T-helper 2 cell treated with Interferon-gamma antibody and Interleukin-4, amounts not matched to agents 5 μg/mL and 100 μg/mL, for 36 hours (primary cell): ENCODE data around the gene TMEM132C.

Experiments
- DNase-seq: peaks from one replicate; pipeline ENCODE4 v3.0.0; 2021; ENCODE audit warnings: low spot score
- H3K27ac Mint-ChIP-seq: one replicate; pipeline ENCODE4 v1.8.0; 2021; ENCODE audit warnings: mild to moderate bottlenecking, mixed read lengths
- H3K27me3 Mint-ChIP-seq: one replicate; pipeline ENCODE4 v1.8.0; 2021; ENCODE audit warnings: low read depth, mixed read lengths
- H3K36me3 Mint-ChIP-seq: one replicate; pipeline ENCODE4 v1.8.0; 2021; ENCODE audit warnings: low read depth, mixed read lengths
- H3K4me1 Mint-ChIP-seq: one replicate; pipeline ENCODE4 v1.8.0; 2021; ENCODE audit warnings: low read depth, mixed read lengths
- H3K4me3 Mint-ChIP-seq: one replicate; pipeline ENCODE4 v1.8.0; 2022; ENCODE audit warnings: mild to moderate bottlenecking, moderate library complexity, mixed read lengths
- H3K9me3 Mint-ChIP-seq: one replicate; pipeline ENCODE4 v1.8.0; 2021; ENCODE audit warnings: mixed read lengths

TMEM132C gene

DNA sequence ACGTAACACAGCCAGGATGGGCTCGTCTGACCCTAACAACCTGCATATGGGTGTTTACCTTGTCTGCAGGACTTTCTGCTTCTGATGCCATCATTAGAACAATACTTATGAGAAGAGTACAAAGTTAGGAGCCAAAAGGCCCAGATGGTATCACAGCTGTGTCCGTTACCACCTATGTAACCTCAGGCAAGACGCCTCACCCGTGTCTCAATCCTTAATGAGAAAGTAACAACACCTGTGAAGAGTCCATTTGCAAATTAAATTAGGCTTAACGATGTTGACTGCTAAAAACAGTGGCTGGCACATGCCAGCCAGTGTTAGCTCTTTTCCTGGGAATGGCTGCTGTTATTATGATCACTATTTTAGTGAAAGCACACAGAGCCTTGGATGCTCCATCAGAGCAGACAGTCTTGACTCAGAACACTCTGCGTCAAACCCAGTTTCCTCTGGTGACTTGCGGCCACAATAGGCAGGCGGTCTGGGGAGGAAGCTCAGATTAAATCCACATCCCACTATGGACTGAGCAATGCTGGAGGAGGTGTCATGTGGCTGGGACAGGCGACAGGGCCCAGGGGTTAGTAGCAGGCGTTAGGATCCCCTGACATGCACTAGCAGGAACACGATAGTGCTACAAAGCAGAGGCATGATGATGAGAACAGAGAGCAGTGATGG, 431.5 kb downstream of the TMEM132C start:
- H3K4me3 Mint-ChIP-seq: no peak overlapping the region

DNA sequence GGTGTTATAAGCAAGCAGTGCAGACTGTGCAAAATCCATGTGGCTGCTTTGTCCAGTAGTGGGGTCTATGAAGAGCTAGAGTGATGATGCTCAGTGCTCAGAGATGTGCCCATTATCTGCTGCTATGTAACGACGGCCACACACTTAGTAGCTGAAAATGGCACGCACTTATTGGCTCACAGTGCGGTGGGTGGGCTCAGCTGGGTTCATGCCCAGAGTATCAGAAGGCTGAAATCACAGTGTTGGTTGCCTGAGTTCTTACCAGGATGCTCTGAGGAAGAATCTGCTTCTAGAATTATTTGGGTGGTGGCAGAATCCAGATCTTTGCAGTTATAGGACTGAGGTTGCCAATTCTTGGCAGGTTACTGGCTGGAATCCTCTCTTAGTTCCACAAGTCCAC, 432.1 kb downstream of the TMEM132C start:
- DNase-seq: no peak
- Mint-ChIP-seq H3K27me3 (no peaks in the 10 kb centered on the region), H3K9me3 (peaks cover 8% of the 10 kb centered on the region), H3K36me3 (no peaks in the 10 kb centered on the region), H3K4me1 (no peaks in the 10 kb centered on the region), H3K27ac (no peak overlapping the region), H3K4me3 (no peak overlapping the region)

More for the DNA sequence above, 431.5 kb downstream of the TMEM132C start:
- Mint-ChIP-seq H3K9me3 (peaks cover 8% of the 10 kb centered on the region), H3K36me3 (no peaks in the 10 kb centered on the region), H3K4me1 (no peaks in the 10 kb centered on the region), H3K27me3 (no peaks in the 10 kb centered on the region), H3K27ac (no peak overlapping the region)
- no peak for DNase-seq

DNA sequence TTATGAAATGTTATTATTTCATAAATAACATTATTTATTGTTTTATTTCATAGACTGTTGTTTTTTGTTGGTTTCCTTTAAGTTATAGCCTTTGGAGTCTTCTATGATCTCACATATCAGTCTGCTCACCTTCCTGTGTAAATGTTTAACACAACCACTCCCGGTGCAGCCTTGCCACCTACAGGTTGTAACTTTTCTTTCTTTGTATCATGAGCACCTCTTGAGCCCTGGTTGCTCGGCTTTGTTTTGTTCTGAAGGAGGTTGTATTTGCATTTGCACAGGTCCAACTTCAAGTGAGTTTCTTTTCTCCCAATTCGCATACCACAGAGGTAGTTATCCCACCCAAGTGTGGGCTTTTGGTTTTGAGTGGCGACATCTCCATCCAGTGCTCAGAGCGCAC, 435.4 kb downstream of the TMEM132C start:
- Mint-ChIP-seq H3K4me3 (no peak overlapping the region), H3K9me3 (peaks cover 13% of the 10 kb centered on the region)

GRCh38 chr12:128705140-128705539, 438.2 kb downstream of the TMEM132C start:
- no peak for DNase-seq
- no peaks in the 10 kb centered on the region for H3K27me3 Mint-ChIP-seq
- no peak overlapping the region for H3K4me3 Mint-ChIP-seq
- H3K27ac Mint-ChIP-seq: no peak overlapping the region
- no peaks in the 10 kb centered on the region for H3K4me1 Mint-ChIP-seq
- no peaks in the 10 kb centered on the region for H3K36me3 Mint-ChIP-seq
- peaks cover 9% of the 10 kb centered on the region for H3K9me3 Mint-ChIP-seq

More for the DNA sequence above, 435.4 kb downstream of the TMEM132C start:
- H3K27ac Mint-ChIP-seq: no peak overlapping the region
- H3K4me1 Mint-ChIP-seq: no peaks in the 10 kb centered on the region
- H3K27me3 Mint-ChIP-seq: no peaks in the 10 kb centered on the region
- no peaks in the 10 kb centered on the region for H3K36me3 Mint-ChIP-seq
- DNase-seq: no peak

GRCh38 chr12:128707488-128707887, 440.5 kb downstream of the TMEM132C start:
- DNase-seq: no peak
- no peak overlapping the region for H3K4me3 Mint-ChIP-seq
- no peaks in the 10 kb centered on the region for H3K36me3 Mint-ChIP-seq
- H3K27ac Mint-ChIP-seq: no peak overlapping the region
- H3K9me3 Mint-ChIP-seq: peaks cover 9% of the 10 kb centered on the region
- no peaks in the 10 kb centered on the region for H3K4me1 Mint-ChIP-seq
- no peaks in the 10 kb centered on the region for H3K27me3 Mint-ChIP-seq

- Mint-ChIP-seq H3K9me3 (peaks cover 14% of the 10 kb centered on the region), H3K36me3 (no peaks in the 10 kb centered on the region)
Measured at GRCh38 chr12:128708789-128709188, 441.8 kb downstream of the TMEM132C start.

DNA sequence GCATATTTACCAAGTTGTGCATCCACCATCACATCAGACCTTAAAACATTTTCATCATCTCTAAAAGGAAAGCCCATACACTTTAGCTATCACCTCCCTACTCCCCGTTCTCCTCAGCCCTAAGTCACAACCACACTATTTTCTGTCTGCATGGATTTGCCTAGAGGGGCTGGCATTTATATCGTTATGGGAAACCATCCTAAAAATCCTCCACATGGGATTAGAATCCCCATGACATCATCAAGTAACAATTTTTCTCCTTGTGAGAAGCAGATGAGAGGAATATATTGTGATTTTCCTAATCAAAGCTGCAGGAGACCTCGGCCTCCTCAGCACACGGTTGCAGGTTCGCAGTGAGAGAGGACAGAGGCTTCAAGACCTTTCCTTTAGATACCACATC, 442.7 kb downstream of the TMEM132C start:
- H3K27ac Mint-ChIP-seq: no peak overlapping the region
- H3K4me3 Mint-ChIP-seq: no peak overlapping the region
- H3K9me3 Mint-ChIP-seq: peaks cover 14% of the 10 kb centered on the region
- H3K4me1 Mint-ChIP-seq: no peaks in the 10 kb centered on the region
- no peaks in the 10 kb centered on the region for H3K36me3 Mint-ChIP-seq
- H3K27me3 Mint-ChIP-seq: no peaks in the 10 kb centered on the region
- no peak for DNase-seq

More at GRCh38 chr12:128708789-128709188, 441.8 kb downstream of the TMEM132C start:
- H3K27ac Mint-ChIP-seq: no peak overlapping the region
- H3K4me1 Mint-ChIP-seq: no peaks in the 10 kb centered on the region
- no peak overlapping the region for H3K4me3 Mint-ChIP-seq
- H3K27me3 Mint-ChIP-seq: no peaks in the 10 kb centered on the region
- no peak for DNase-seq

- DNase-seq: no peak
- Mint-ChIP-seq H3K9me3 (peaks cover 10% of the 10 kb centered on the region), H3K4me3 (no peak overlapping the region), H3K27ac (no peak overlapping the region), H3K4me1 (no peaks in the 10 kb centered on the region), H3K27me3 (no peaks in the 10 kb centered on the region), H3K36me3 (no peaks in the 10 kb centered on the region)
Measured at GRCh38 chr12:128711486-128711885, 444.5 kb downstream of the TMEM132C start.

DNA sequence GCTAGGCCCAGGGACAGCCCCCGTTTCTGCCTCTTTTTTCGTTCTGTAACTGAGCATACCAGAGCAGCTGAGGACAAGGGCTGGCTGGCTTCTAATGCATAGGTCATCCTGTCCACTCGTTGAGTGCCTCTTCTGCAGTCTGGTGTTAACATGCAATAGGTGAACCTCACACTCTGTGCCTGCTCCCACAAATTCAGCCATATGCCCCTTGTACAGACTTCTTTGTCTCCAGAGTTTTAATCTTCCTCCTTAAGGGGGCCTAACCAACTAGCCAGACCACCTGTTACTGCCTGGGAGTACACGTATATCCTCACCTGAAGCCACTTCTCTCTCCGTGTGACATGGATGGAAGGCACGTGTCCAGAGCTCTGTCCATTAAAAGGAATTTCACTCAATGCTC, 445.7 kb downstream of the TMEM132C start:
- Mint-ChIP-seq H3K9me3 (peaks cover 5% of the 10 kb centered on the region), H3K27ac (no peak overlapping the region), H3K4me3 (no peak overlapping the region), H3K27me3 (no peaks in the 10 kb centered on the region), H3K36me3 (no peaks in the 10 kb centered on the region), H3K4me1 (no peaks in the 10 kb centered on the region)
- no peak for DNase-seq

DNA sequence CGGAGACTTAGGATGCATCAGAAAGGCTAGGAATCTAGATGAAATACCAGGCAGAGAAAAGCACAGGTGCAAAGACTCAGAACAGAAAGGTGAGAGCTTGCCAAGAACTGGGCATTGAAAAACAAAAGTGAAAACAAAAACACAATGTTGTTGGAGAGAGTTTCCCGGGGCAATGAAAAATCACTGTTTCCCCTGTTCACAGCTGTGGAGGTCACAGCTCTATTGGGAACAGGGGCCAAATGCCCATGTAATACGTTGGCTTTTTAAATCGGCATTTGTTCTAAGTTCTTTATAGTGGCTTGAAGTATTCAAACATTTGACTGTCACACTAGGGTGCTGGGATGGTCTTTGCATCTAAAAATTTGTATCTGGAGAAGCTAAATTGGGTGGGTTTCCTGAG, 448.5 kb downstream of the TMEM132C start:
- Mint-ChIP-seq H3K4me3 (no peak overlapping the region), H3K4me1 (no peaks in the 10 kb centered on the region), H3K9me3 (peaks cover 19% of the 10 kb centered on the region), H3K27me3 (no peaks in the 10 kb centered on the region), H3K36me3 (no peaks in the 10 kb centered on the region), H3K27ac (no peak overlapping the region)
- DNase-seq: no peak

DNA sequence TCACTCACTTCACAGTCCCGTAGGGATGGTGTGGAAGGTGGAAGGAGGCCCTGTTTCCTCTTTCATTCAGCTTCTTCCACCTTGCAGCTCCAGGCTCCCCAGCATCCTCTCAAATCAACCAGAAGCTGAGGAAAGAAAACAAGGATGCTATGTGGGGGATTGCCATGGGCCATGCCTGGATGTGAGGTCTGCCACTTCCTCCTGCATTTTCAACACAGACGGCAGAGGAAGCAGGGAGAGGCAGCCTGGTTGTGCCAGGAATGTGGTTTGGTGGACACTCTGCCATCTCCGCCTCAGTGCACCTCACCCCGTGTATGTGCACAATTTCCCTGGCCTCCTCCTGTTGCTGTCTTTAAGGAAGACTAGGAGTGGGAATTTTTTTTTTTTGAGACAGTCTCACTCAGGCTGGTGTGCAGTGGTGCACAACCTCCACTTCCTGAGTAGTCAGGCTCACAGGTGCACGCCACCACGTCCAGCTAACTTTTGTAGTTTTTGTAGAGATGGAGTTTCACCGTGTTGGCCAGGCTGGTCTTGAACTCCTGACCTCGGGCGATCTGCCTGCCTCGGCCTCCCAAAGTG, 457.6 kb downstream of the TMEM132C start:
- Mint-ChIP-seq H3K4me3 (no peak overlapping the region), H3K4me1 (no peaks in the 10 kb centered on the region), H3K9me3 (peaks cover 4% of the 10 kb centered on the region), H3K36me3 (no peaks in the 10 kb centered on the region), H3K27ac (no peak overlapping the region), H3K27me3 (no peaks in the 10 kb centered on the region)
- DNase-seq: no peak

- H3K27ac Mint-ChIP-seq: no peak overlapping the region
- H3K27me3 Mint-ChIP-seq: no peaks in the 10 kb centered on the region
- H3K4me3 Mint-ChIP-seq: no peak overlapping the region
- no peaks in the 10 kb centered on the region for H3K36me3 Mint-ChIP-seq
- no peak for DNase-seq
- no peaks in the 10 kb centered on the region for H3K9me3 Mint-ChIP-seq
- H3K4me1 Mint-ChIP-seq: no peaks in the 10 kb centered on the region
Measured at GRCh38 chr12:128726886-128727285, 459.9 kb downstream of the TMEM132C start.

DNA sequence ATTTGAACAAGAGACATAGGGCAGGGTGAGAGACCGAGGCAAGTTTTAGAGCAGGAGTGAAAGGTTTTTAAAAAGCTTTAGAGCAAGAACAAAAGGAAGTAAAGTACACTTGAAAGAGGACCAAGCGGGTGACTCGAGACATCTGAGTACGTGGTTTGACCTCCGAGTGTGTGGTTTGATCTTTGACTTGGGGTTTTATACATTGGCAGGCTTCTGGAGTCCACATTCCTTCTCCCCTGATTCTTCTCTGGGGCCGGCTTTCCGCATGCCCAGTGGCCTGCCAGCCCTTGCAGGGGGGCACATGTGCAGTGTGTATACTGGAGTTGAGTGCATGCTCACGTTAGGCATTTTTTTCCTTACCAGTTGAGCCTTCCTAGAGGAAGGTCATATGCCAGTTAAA, 460.5 kb downstream of the TMEM132C start:
- Mint-ChIP-seq H3K4me3 (no peak overlapping the region), H3K36me3 (no peaks in the 10 kb centered on the region), H3K27ac (no peak overlapping the region), H3K27me3 (no peaks in the 10 kb centered on the region), H3K4me1 (no peaks in the 10 kb centered on the region), H3K9me3 (no peaks in the 10 kb centered on the region)
- DNase-seq: no peak

DNA sequence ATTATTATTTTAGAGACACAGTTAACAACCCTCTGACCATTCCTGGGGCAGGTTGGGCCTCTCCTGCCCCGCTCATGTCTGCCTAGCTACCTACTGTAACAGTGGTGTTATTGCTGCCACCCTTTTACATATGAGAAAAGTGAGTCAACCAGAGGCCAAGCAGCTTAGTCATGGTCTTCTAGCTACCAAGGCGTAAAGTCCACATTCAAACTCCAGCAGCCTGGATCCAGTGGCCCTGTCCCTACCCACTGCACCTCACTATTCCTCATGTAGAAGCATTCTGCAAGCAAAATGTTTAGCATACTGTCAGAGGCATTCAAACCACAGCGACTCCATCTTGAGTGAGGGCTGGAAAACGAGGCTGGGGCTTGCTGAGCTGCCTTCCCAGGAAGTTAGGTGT, 461.0 kb downstream of the TMEM132C start:
- no peaks in the 10 kb centered on the region for H3K9me3 Mint-ChIP-seq
- no peak overlapping the region for H3K4me3 Mint-ChIP-seq
- no peak overlapping the region for H3K27ac Mint-ChIP-seq
- H3K36me3 Mint-ChIP-seq: no peaks in the 10 kb centered on the region
- DNase-seq: no peak
- no peaks in the 10 kb centered on the region for H3K4me1 Mint-ChIP-seq
- H3K27me3 Mint-ChIP-seq: no peaks in the 10 kb centered on the region

DNA sequence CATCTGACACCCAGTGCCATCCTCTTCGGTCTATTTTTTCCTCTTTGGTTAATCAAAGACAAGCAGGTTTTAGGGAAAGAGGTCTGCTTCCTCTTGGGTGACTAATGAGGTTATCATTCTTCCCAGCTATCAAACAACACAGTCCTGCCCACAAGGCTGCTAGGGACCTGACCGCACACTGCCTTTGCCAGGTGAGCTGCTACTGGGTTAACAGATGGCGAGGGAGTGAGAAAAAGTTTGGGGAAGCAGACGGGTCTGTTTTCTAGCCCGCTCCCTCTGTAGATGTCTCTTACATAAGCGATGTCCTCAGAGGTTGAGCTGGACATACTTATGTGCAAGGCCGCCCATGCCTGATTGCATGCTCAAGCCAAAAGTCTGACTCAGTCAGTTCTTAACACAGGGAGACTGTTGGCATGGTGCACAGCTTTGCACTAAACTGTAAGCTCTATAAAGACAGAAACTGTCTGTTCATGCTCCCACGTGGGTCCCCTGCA, 462.7 kb downstream of the TMEM132C start:
- H3K4me1 Mint-ChIP-seq: no peaks in the 10 kb centered on the region
- no peak overlapping the region for H3K4me3 Mint-ChIP-seq
- H3K27me3 Mint-ChIP-seq: no peaks in the 10 kb centered on the region
- no peaks in the 10 kb centered on the region for H3K9me3 Mint-ChIP-seq
- H3K36me3 Mint-ChIP-seq: no peaks in the 10 kb centered on the region
- no peak for DNase-seq
- H3K27ac Mint-ChIP-seq: no peak overlapping the region
